K562 treated with DMSO at 1 percent for 24 hours (cell line): ENCODE results near the gene COA3. TPM values are rescaled to one million over a fixed set of nuclear protein-coding genes. Genes with fewer than 3 reads are reported as not detected.

Experiments
- total RNA-seq: library from RNA; unstranded; fragments of 300-600 nt; gene quantifications from 2 replicates; pipeline ENCODE4 v1.2.3, GENCODE V29; 2022; ENCODE audit warnings: low read depth; ENCODE audit not compliant: insufficient read depth

COA3 gene
- total RNA-seq: 66.2 and 80.9 TPM in 2 replicates

GRCh38 chr17:42798383-42799380 lies at the start of gene COA3, which contains the start of gene CNTD1:
COA3 (minus strand) TSS chr17:42798704; CDS start chr17:42798681, 23 bp downstream.
CNTD1 (plus strand) TSS chr17:42798861; CDS start chr17:42799068, 207 bp downstream.

GRCh38 chr17:42844271-42844670 lies 45.8 kb upstream of the COA3 start, which contains the start of gene AOC2:
AOC2 (plus strand) TSS chr17:42844580; CDS start chr17:42844627, 47 bp downstream.

GRCh38 chr17:42832934-42833766 lies 34.6 kb upstream of the COA3 start, which contains the start of gene PSME3:
PSME3 (plus strand) TSS chr17:42833397; CDS start chr17:42833632, 235 bp downstream.

GRCh38 chr17:42779936-42780850 lies 18.3 kb downstream of the COA3 start, which contains the start of gene WNK4:
WNK4 (plus strand) TSS chr17:42780610; CDS start chr17:42780699, 89 bp downstream.

GRCh38 chr17:42773290-42774035 lies 25.0 kb downstream of the COA3 start, which contains the start of gene VPS25:
VPS25 (plus strand) TSS chr17:42773449; CDS start chr17:42773476, 27 bp downstream.

GRCh38 chr17:42760652-42761581 lies 37.6 kb downstream of the COA3 start, which contains the start of gene RAMP2:
RAMP2 (plus strand) TSS chr17:42761227; CDS start chr17:42761262, 35 bp downstream.

Other genes starting within 250 kb of the COA3 start
- gene HSD17B1, start 245.8 kb downstream of the COA3 start, total RNA-seq: 7.3 and 15.9 TPM in 2 replicates
- gene COASY, start 236.6 kb downstream of the COA3 start, total RNA-seq: 129 and 133 TPM in 2 replicates
- 40.3 and 43.2 TPM in 2 replicates for gene MLX, start 231.6 kb downstream of the COA3 start, total RNA-seq
- 45.6 and 52.2 TPM in 2 replicates for gene PSMC3IP, start 221.0 kb downstream of the COA3 start, total RNA-seq
- gene RETREG3, start 189.3 kb downstream of the COA3 start, total RNA-seq: 25.5 and 26.8 TPM in 2 replicates
- 193 and 202 TPM in 2 replicates for gene TUBG1, start 189.0 kb downstream of the COA3 start, total RNA-seq
- gene TUBG2, start 139.4 kb downstream of the COA3 start, total RNA-seq: not detected in 2 replicates
- gene PLEKHH3, start 121.7 kb downstream of the COA3 start, total RNA-seq: 60.2 and 68.6 TPM in 2 replicates
- gene CCR10, start 116.9 kb downstream of the COA3 start, total RNA-seq: 14.6 and 19.4 TPM in 2 replicates
- gene CNTNAP1, start 116.2 kb downstream of the COA3 start, total RNA-seq: 3.1 TPM in 2 replicates
- 16.8 and 17.2 TPM in 2 replicates for gene EZH1, start 53.7 kb downstream of the COA3 start, total RNA-seq
- gene RAMP2, start 37.5 kb downstream of the COA3 start, total RNA-seq: not detected in 2 replicates
- gene VPS25, start 25.3 kb downstream of the COA3 start, total RNA-seq: 155 and 161 TPM in 2 replicates
- gene WNK4, start 18.1 kb downstream of the COA3 start, total RNA-seq: 6.2 and 6.8 TPM in 2 replicates
- 0.37 and 0.80 TPM in 2 replicates for gene CNTD1, start 157 bp upstream of the COA3 start, total RNA-seq
- 39.2 and 41.3 TPM in 2 replicates for gene BECN1, start 25.6 kb upstream of the COA3 start, total RNA-seq
- 115 and 117 TPM in 2 replicates for gene PSME3, start 34.7 kb upstream of the COA3 start, total RNA-seq
- gene AOC2, start 45.9 kb upstream of the COA3 start, total RNA-seq: 2.2 and 2.9 TPM in 2 replicates
- 1.7 and 2.0 TPM in 2 replicates for gene AOC3, start 52.5 kb upstream of the COA3 start, total RNA-seq
- not detected in 2 replicates for gene G6PC1, start 102.1 kb upstream of the COA3 start, total RNA-seq
- gene AARSD1, start 165.8 kb upstream of the COA3 start, total RNA-seq: 23.9 and 24.7 TPM in 2 replicates
- gene PTGES3L, start 181.4 kb upstream of the COA3 start, total RNA-seq: 0.73 and 1.0 TPM in 2 replicates
- gene RUNDC1, start 181.9 kb upstream of the COA3 start, total RNA-seq: 17.0 and 19.9 TPM in 2 replicates
- gene RPL27, start 199.7 kb upstream of the COA3 start, total RNA-seq: 4,273 and 4,634 TPM in 2 replicates
- 75.5 and 79.6 TPM in 2 replicates for gene IFI35, start 208.1 kb upstream of the COA3 start, total RNA-seq
- 429 and 434 TPM in 2 replicates for gene VAT1, start 223.7 kb upstream of the COA3 start, total RNA-seq
- 4.0 and 5.1 TPM in 2 replicates for gene RND2, start 226.5 kb upstream of the COA3 start, total RNA-seq